HepG2 (cell line): ENCODE data around the gene FAM200B. TPM values are rescaled to one million over a fixed set of nuclear protein-coding genes. Genes with fewer than 3 reads are reported as not detected.

Source experiments
- AGO1 ChIP-seq: fragments of 200-400 bp; formaldehyde crosslinking; IDR thresholded peaks from 2 replicates; pipeline ENCODE4 v1.6.1; 2017; ENCODE audit warnings: mild to moderate bottlenecking, low read depth, low read length, moderate library complexity; ENCODE audit not compliant: poor library complexity, severe bottlenecking
- ARID5B ChIP-seq: IDR thresholded peaks from 2 replicates; pipeline ENCODE4 v1.4.0; 2020; ENCODE audit warnings: mild to moderate bottlenecking, missing genetic modification reagents
- DDIT3 ChIP-seq: sonication (generic); formaldehyde crosslinking; IDR thresholded peaks from 2 replicates; pipeline ENCODE4 v1.4.0; 2020; ENCODE audit warnings: mild to moderate bottlenecking, missing genetic modification reagents
- DMAP1 ChIP-seq: IDR thresholded peaks from 2 replicates; pipeline ENCODE4 v1.6.1; 2016
- ERF ChIP-seq: IDR thresholded peaks from 2 replicates; pipeline ENCODE4 v1.6.1; 2018; ENCODE audit warnings: missing biosample characterization, missing genetic modification reagents
- GZF1 ChIP-seq: sonication (generic); formaldehyde crosslinking; IDR thresholded peaks from 2 replicates; pipeline ENCODE4 v1.5.1; 2020; ENCODE audit warnings: mild to moderate bottlenecking, missing genetic modification reagents
- ISL2 ChIP-seq: sonication (generic); formaldehyde crosslinking; IDR thresholded peaks from 2 replicates; pipeline ENCODE4 v1.5.0; 2020; ENCODE audit warnings: missing genetic modification reagents
- KLF15 ChIP-seq: sonication (generic); formaldehyde crosslinking; IDR thresholded peaks from 2 replicates; pipeline ENCODE4 v1.8.1; 2023; ENCODE audit warnings: borderline replicate concordance, mild to moderate bottlenecking, inconsistent platforms, missing genetic modification reagents, mixed read lengths
- MXD4 ChIP-seq: IDR thresholded peaks from 2 replicates; pipeline ENCODE4 v1.6.1; 2016; ENCODE audit warnings: mild to moderate bottlenecking, missing biosample characterization, missing genetic modification reagents
- NFYB ChIP-seq: sonication (generic); formaldehyde crosslinking; IDR thresholded peaks from 2 replicates; pipeline ENCODE4 v1.4.0; 2020; ENCODE audit warnings: missing genetic modification reagents
- RAD51 ChIP-seq: fragments of 450-650 bp; IDR thresholded peaks from 2 replicates; pipeline ENCODE4 v1.6.1; 2016; ENCODE audit warnings: borderline replicate concordance
- SIX4 ChIP-seq: sonication (generic); formaldehyde crosslinking; IDR thresholded peaks from 2 replicates; pipeline ENCODE4 v1.4.0; 2020; ENCODE audit warnings: missing genetic modification reagents
- SP5 ChIP-seq: IDR thresholded peaks from 2 replicates; pipeline ENCODE4 v1.6.1; 2016; ENCODE audit warnings: low read depth, borderline replicate concordance
- TBP ChIP-seq: sonication (generic); formaldehyde crosslinking; IDR thresholded peaks from 2 replicates; pipeline ENCODE4 v1.5.0; 2020; ENCODE audit warnings: missing genetic modification reagents
- TFDP2 ChIP-seq: sonication (generic); formaldehyde crosslinking; IDR thresholded peaks from 2 replicates; pipeline ENCODE4 v1.4.0; 2020; ENCODE audit warnings: missing genetic modification reagents
- TGIF2 ChIP-seq: IDR thresholded peaks from 2 replicates; pipeline ENCODE4 v1.6.1; 2016; ENCODE audit warnings: control low read depth, missing compliant biosample characterization
- THAP9 ChIP-seq: sonication (generic); formaldehyde crosslinking; IDR thresholded peaks from 2 replicates; pipeline ENCODE4; 2020; ENCODE audit warnings: missing genetic modification reagents, mild to moderate bottlenecking, borderline replicate concordance
- ZFP82 ChIP-seq: sonication (generic); formaldehyde crosslinking; IDR thresholded peaks from 2 replicates; pipeline ENCODE4 v1.5.1; 2020; ENCODE audit warnings: mild to moderate bottlenecking, missing genetic modification reagents, borderline replicate concordance
- ZKSCAN5 ChIP-seq: sonication (generic); formaldehyde crosslinking; IDR thresholded peaks from 2 replicates; pipeline ENCODE4 v1.5.1; 2020; ENCODE audit warnings: mild to moderate bottlenecking, missing genetic modification reagents
- ZNF329 ChIP-seq: sonication (generic); formaldehyde crosslinking; IDR thresholded peaks from 2 replicates; pipeline ENCODE4 v1.9.0; 2021; ENCODE audit warnings: low read depth, mild to moderate bottlenecking, missing genetic modification reagents
- ZNF563 ChIP-seq: sonication (generic); formaldehyde crosslinking; IDR thresholded peaks from 2 replicates; pipeline ENCODE4 v1.8.0; 2022; ENCODE audit warnings: mild to moderate bottlenecking, moderate library complexity, missing genetic modification reagents
- ZNF614 ChIP-seq: IDR thresholded peaks from 2 replicates; pipeline ENCODE4 v1.6.1; 2018; ENCODE audit warnings: missing biosample characterization, missing genetic modification reagents, inconsistent platforms, borderline replicate concordance
- polyA plus RNA-seq, 8 experiments: library from polyadenylated mRNA; depleted of rRNA in 3 of 8; stranded (reverse) in 7 of 8; unstranded in 1 of 8; fragments of >200 nt; fragmentation: Illumina TruSeq in 4 of 8; extraction: Trizol in 4 of 8; gene quantifications; 2 replicates each; pipeline versions ENCODE4 v1.2.1 to v1.2.3, GENCODE V29; 2011 to 2016; ENCODE audit warnings: low read depth in 4 of 8, missing spikeins in 1 of 8, mixed read lengths in 1 of 8; ENCODE audit not compliant: insufficient read depth in 1 of 8
- total RNA-seq, 5 experiments: library from RNA; depleted of rRNA; stranded (reverse); fragments of >200 nt; fragmentation: Illumina TruSeq; extraction: Trizol; gene quantifications; 2 replicates each; pipeline ENCODE4 v1.2.3, GENCODE V29; 2016; ENCODE audit warnings: low read depth in 1 of 5

FAM200B gene
- total and polyA plus RNA-seq, 2 of the 13 experiments (the other 11 are each of a cell fraction or from before 2014, with no cell fraction given) = 25.6 to 41.8 TPM

- TF ChIP-seq ERF = peak; percentile 16; the same call in 1 of the 2 replicates
- TF ChIP-seq GZF1 = 0 out of 2 replicates have a peak, but pooled peaks have one; percentile 24
- TF ChIP-seq ZFP82 (CRISPR knock-in tag) = peak; percentile 57; the same call in 1 of the 2 replicates
- TF ChIP-seq TGIF2 = no peak; the same call in 1 of the 2 replicates
- peak; percentile 85 for TF ChIP-seq DMAP1 (CRISPR knock-in tag)
- peak; percentile 49 for TF ChIP-seq AGO1
- no peak; the same call in 1 of the 2 replicates for TF ChIP-seq ISL2 (CRISPR knock-in tag)
- TF ChIP-seq ZKSCAN5 = no peak
- TF ChIP-seq ARID5B (CRISPR knock-in tag) = 0 out of 2 replicates have a peak, but pooled peaks have one; percentile 8
- TF ChIP-seq SIX4 = no peak
- no peak for TF ChIP-seq TBP (CRISPR knock-in tag)
- TF ChIP-seq THAP9 (CRISPR knock-in tag) = peak; percentile 62; the same call in 1 of the 2 replicates
- TF ChIP-seq ZNF329 (CRISPR knock-in tag) = 0 out of 2 replicates have a peak, but pooled peaks have one; percentile 11
- TF ChIP-seq TFDP2 (CRISPR knock-in tag) = peak; percentile 48
- TF ChIP-seq ZNF563 (CRISPR knock-in tag) = peak; percentile 44; the same call in 1 of the 2 replicates
- peak; percentile 36; the same call in 1 of the 2 replicates for TF ChIP-seq RAD51
- TF ChIP-seq MXD4 = 0 out of 2 replicates have a peak, but pooled peaks have one; percentile 13
- no peak for TF ChIP-seq NFYB (CRISPR knock-in tag)
- TF ChIP-seq SP5 = 0 out of 2 replicates have a peak, but pooled peaks have one; percentile 9
- TF ChIP-seq KLF15 (CRISPR knock-in tag) = no peak
- TF ChIP-seq ZNF614 (CRISPR knock-in tag) = 0 out of 2 replicates have a peak, but pooled peaks have one; percentile 34
- TF ChIP-seq DDIT3 (CRISPR knock-in tag) = no peak
Observed at GRCh38 chr4:15655223-15656037, 26.2 kb upstream of the FAM200B start, which contains the start of gene FBXL5 (continued).
